ENCODE results near the gene THBS1.

The THBS1 gene

GRCh38 chr15:39589815-39590644 is 9.2 kb downstream of the THBS1 start:
- no peak for DNase-seq

DNA sequence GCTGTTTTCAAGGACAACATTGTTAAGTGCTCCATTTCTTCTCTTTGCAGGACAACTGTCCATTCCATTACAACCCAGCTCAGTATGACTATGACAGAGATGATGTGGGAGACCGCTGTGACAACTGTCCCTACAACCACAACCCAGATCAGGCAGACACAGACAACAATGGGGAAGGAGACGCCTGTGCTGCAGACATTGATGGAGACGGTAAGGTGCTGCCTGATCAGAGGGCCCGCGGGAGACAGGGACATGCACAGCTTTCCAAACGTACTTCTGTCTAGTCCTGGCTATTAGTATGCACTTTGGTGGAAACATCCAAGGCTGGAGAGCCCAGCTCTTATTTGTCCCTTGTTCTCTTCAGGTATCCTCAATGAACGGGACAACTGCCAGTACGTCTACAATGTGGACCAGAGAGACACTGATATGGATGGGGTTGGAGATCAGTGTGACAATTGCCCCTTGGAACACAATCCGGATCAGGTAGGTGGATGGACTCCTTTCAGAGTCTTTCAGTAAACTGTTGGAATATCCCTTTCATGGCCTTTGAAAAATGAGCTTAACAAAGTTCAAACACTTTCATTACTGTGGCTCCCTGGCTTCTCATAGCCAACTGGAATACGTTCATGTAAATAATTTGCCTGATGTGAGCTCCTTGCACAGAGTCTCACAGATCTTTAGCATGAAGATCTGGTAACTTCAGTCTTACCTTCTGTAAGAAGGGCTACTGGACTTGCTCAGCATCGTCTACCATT is 10.4 kb downstream of the THBS1 start:
- no peak for DNase-seq

- DNase-seq: no peak
These were observed 11.0 kb downstream of the THBS1 start for GRCh38 chr15:39591896-39592315.

- no peak for DNase-seq
These were observed 11.6 kb downstream of the THBS1 start for GRCh38 chr15:39592500-39592899.

- DNase-seq: no peak
These were observed 12.3 kb downstream of the THBS1 start for GRCh38 chr15:39593071-39593655.

DNA sequence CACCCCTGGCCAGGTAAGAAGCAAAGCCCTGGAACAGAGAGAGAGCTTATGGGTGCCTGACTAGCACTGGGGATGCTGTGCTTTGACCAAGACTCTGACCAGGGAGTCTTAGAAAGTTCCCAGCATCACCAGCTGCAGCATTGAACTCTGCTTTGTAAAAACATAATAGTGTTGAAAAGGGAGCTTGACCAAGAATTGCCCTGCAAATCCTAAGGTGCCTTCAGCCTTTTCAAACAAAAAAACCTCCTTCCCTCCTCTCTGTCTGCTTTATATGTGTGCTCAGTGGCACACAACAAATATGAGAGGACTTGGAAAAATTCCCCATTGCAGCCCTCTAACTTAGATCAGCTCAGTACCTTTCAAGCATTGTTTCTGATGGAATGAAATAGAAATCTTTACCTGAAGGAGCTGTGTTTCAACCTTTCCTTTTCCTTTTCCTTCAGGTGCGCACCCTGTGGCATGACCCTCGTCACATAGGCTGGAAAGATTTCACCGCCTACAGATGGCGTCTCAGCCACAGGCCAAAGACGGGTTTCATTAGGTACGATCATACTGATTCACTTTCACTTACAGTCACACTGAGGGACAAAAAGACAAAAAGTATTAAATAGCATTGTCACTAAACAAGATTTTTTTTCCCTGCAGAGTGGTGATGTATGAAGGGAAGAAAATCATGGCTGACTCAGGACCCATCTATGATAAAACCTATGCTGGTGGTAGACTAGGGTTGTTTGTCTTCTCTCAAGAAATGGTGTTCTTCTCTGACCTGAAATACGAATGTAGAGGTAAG is 13.0 kb downstream of the THBS1 start:
- no peak for DNase-seq

DNA sequence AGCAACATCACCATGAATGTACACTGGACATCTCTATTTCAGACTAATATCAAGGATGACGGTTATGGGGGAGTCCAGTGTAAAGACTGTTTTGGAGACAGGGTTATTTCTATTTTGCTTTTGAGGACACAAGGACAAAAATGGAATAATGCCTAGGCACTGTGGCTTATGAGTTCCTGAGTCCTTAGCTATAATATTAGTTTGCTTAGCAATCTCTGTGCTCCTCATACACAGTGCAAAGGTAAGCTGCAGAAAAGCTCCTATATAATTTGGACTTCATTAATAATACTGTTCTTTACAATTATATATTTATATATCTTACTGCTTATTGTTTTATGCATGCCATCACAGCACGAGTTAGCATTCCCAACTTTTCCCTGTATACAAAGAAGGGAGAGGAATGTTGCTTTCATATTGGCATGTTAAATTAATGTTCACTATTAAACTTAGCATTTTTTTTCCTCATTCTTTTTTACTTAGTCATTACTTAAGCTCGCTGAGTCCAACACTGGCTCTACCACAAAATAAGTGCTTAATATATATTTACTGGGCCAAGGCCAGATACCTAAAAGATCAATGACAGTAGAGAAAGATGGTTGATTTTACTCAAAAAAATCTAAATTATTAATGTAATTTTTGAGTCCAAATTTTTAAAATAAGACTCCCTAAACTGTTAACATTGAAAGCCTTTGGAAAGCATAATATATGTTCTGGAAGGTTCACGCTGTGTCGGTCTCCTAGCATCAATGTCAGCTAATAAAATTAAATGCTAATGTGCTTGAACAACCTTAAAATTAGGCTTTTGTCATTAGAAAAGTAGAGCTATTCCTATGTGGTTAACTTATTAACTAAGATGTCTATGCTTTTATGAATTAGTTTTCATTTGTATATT is 13.8 kb downstream of the THBS1 start:
- DNase-seq: no peak

DNA sequence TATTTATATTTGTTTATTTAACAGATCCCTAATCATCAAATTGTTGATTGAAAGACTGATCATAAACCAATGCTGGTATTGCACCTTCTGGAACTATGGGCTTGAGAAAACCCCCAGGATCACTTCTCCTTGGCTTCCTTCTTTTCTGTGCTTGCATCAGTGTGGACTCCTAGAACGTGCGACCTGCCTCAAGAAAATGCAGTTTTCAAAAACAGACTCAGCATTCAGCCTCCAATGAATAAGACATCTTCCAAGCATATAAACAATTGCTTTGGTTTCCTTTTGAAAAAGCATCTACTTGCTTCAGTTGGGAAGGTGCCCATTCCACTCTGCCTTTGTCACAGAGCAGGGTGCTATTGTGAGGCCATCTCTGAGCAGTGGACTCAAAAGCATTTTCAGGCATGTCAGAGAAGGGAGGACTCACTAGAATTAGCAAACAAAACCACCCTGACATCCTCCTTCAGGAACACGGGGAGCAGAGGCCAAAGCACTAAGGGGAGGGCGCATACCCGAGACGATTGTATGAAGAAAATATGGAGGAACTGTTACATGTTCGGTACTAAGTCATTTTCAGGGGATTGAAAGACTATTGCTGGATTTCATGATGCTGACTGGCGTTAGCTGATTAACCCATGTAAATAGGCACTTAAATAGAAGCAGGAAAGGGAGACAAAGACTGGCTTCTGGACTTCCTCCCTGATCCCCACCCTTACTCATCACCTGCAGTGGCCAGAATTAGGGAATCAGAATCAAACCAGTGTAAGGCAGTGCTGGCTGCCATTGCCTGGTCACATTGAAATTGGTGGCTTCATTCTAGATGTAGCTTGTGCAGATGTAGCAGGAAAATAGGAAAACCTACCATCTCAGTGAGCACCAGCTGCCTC is 14.7 kb downstream of the THBS1 start:
- no peak for DNase-seq

GRCh38 chr15:39596358-39597051 is 15.6 kb downstream of the THBS1 start:
- DNase-seq: no peak

DNA sequence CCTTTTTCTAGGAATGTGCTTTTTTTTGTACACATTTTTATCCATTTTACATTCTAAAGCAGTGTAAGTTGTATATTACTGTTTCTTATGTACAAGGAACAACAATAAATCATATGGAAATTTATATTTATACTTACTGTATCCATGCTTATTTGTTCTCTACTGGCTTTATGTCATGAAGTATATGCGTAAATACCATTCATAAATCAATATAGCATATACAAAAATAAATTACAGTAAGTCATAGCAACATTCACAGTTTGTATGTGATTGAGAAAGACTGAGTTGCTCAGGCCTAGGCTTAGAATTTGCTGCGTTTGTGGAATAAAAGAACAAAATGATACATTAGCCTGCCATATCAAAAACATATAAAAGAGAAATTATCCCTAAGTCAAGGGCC is 16.5 kb downstream of the THBS1 start:
- DNase-seq: no peak

DNA sequence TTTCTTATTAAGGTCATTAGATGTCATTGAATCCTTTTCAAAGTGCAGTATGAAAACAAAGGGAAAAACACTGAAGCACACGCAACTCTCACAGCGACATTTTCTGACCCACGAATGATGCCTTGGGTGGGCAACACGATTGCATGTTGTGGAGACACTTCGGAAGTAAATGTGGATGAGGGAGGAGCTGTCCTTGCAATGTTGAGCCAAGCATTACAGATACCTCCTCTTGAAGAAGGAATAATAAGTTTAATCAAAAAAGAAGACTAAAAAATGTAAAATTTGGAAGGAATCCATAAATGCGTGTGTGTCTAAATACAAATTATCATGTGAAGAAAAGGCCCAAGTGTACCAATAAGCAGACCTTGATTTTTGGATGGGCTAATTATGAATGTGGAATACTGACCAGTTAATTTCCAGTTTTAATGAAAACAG is 16.9 kb downstream of the THBS1 start:
- no peak for DNase-seq

GRCh38 chr15:39598186-39598850 is 17.4 kb downstream of the THBS1 start:
- DNase-seq: no peak

DNA sequence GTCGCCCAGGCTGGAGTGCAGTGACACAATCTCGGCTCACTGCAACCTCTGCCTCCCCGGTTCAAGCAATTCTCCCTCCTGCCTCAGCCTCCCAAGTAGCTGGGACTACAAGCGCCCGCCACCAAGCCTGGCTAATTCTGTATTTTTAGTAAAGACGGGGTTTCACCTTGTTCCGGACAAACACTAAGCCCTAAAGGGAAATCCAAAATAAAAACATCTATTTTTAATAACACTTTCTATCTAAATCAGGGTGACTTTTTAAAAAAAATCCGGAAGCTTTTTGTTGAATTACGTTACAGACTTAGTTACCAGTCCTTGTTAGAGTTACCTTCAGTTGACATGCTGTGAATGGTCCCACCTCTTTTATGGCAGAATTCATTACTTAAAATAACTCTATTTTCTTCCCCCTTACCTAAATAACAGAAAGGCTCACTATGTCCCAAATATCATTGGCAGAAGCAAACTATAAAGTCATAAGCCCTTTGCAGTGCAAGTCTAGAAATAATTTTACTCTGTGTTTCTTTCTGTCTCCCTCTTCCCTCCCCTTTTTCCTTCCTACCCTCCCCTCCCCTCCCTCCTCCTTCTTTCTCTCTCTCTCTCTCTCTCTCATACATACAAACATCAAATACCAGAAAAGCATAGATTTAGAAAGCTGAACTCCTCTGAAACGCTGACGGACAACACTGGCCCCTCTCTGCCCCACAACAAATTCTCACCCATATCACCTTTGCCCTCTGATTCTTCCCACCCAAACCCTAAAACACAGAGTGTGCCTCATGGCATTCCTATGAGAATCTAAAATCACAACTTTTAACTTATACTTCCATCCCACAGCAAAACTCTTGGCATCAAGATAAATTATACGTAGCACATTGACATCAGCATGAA is 18.3 kb downstream of the THBS1 start:
- DNase-seq: no peak

DNA sequence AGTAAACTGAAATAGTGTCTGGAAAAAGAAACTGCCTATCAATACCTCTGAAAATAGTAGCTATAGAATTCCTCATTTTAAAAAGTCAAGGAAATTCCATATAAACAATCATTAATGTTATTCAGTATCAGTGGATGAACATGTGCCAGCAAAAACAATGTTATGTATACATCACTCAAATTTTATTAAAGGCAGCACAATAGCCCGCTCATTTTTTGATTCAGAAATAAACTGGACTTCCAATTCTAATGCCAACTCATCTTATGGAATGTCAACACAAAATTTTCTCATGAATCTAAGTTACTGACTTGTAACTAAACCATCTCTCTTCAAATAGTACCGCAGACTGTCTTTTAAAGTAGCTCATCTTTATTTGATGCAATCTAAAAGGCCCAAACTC is 19.0 kb downstream of the THBS1 start:
- DNase-seq: no peak

- DNase-seq: no peak
These were observed 21.3 kb downstream of the THBS1 start for GRCh38 chr15:39602143-39602542.

DNA sequence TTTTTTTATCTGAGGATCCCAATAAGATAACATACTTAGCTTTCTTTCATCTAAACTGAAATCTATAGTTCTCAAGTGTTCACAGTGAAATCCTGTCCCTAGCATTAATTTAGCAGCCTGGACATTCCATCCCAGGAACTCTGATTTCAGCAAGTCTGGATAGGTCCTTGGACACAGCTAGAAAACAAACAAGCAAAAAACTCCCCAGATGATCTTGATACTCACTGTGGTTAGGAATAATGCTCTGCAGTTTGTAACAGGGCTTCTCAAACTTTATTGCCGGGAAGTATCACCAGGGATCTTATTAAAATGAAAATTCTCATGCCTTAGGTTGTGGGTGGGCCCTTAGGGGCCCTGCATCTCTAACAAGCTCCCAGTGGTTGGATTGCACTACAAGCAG is 24.3 kb downstream of the THBS1 start:
- no peak for DNase-seq

DNA sequence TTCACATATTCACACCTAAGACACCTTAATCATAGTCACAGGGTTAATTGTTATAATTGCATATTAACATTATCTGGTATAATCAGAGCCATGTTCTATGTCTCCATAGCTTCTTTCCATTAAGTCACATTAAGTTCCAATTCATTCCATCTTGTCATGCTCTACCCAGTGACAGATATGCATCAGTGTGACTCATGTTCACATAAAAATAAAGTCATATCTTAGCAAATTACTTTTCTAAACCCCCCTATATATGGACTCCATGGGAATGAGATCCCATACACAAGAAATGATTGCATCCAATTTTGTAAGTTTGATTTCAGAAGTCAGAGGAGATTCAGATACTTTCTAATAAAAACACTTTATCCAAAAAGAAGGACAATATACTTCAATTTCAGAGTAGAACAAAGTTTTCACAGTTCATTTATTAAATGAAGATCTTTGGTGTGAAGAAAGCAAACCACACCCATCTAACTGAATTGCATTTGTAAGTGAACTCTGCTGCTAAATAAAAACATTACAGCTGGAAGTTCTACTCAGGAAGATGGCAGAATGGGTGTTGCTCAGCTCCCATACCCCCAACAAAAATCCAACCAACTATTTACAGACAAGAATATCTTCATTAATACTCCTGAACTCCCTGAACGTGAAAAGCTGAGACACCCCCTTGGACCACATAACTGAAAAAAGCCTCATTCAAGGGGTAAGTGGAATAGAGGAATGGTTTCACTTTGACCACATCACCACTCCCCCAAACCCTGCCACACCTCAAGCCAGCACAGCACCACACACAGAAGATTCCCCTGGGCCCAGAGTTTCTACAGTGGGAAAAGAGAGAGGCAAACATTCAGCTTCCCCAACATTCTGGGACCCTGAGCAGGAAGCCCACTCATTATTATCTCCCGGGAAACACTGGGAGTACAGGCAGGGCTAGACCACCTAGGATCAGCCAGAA is 27.6 kb downstream of the THBS1 start:
- DNase-seq: no peak

All from eye (tissue), 1 donor.